MM.1S (cell line): ENCODE measurements around the gene QSOX1.

Experiments used
- DNase-seq: peaks from one replicate; pipeline ENCODE4 v3.0.0-alpha.2; 2015
- H2AFZ ChIP-seq: fragments of 300-600 bp; sonication (generic); 2 replicates; pipeline ENCODE4 v1.6.0; 2016; ENCODE audit warnings: antibody characterized with exemption, low read length
- H3F3A ChIP-seq: fragments of 300-600 bp; sonication (generic); 2 replicates; pipeline ENCODE4 v1.6.1; 2016; ENCODE audit warnings: mild to moderate bottlenecking, antibody characterized with exemption, low read length, moderate library complexity, mixed read lengths; ENCODE audit not compliant: insufficient read depth
- H3K27ac ChIP-seq: fragments of 300-600 bp; sonication (generic); 2 replicates; pipeline ENCODE4 v1.5.1; 2016; ENCODE audit warnings: mild to moderate bottlenecking, low read length
- H3K27me3 ChIP-seq: fragments of 300-600 bp; sonication (generic); replicated peaks from 2 replicates; pipeline ENCODE4 v1.6.0; 2016; ENCODE audit warnings: low read length; ENCODE audit not compliant: insufficient read depth
- H3K36me3 ChIP-seq: fragments of 300-600 bp; sonication (generic); replicated peaks from 2 replicates; pipeline ENCODE4 v1.6.1; 2016; ENCODE audit warnings: mild to moderate bottlenecking, low read length, mixed read lengths; ENCODE audit not compliant: insufficient read depth
- H3K4me1 ChIP-seq: fragments of 300-600 bp; sonication (generic); 2 replicates; pipeline ENCODE4 v1.6.1; 2016; ENCODE audit warnings: low read length, mixed read lengths
- H3K4me2 ChIP-seq: fragments of 300-600 bp; sonication (generic); 2 replicates; pipeline ENCODE4 v1.6.0; 2016; ENCODE audit warnings: low read depth, low read length
- H3K4me3 ChIP-seq: fragments of 300-600 bp; sonication (generic); 2 replicates; pipeline ENCODE4 v1.5.1; 2016; ENCODE audit warnings: low read length, mixed read lengths
- H3K79me2 ChIP-seq: fragments of 300-600 bp; sonication (generic); 2 replicates; pipeline ENCODE4 v1.6.1; 2016; ENCODE audit warnings: mixed run types, low read length, mixed read lengths
- H3K9ac ChIP-seq: fragments of 300-600 bp; sonication (generic); 2 replicates; pipeline ENCODE4 v1.6.1; 2016; ENCODE audit warnings: low read length, mixed read lengths
- H3K9me2 ChIP-seq: fragments of 300-600 bp; sonication (generic); replicated peaks from 2 replicates; pipeline ENCODE4 v1.6.1; 2016; ENCODE audit warnings: mild to moderate bottlenecking, low read length, mixed read lengths; ENCODE audit not compliant: insufficient read depth
- H3K9me3 ChIP-seq: fragments of 300-600 bp; sonication (generic); replicated peaks from 2 replicates; pipeline ENCODE4 v1.6.1; 2016; ENCODE audit warnings: mild to moderate bottlenecking, low read length, mixed read lengths; ENCODE audit not compliant: insufficient read depth
- H4K20me1 ChIP-seq: fragments of 300-600 bp; sonication (generic); 2 replicates; pipeline ENCODE4 v1.6.1; 2016; ENCODE audit warnings: mild to moderate bottlenecking, low read length, moderate library complexity, mixed read lengths; ENCODE audit not compliant: insufficient read depth
- CTCF ChIP-seq: fragments of 300-600 bp; sonication (generic); IDR thresholded peaks from 2 replicates; pipeline ENCODE4 v1.5.1; 2016; ENCODE audit warnings: antibody characterized with exemption, low read length, mixed read lengths
- EZH2 ChIP-seq: fragments of 300-600 bp; sonication (generic); optimal IDR thresholded peaks from 2 replicates; pipeline ENCODE3; 2017; ENCODE audit warnings: low read depth, mild to moderate bottlenecking, antibody characterized with exemption, low read length, mixed read lengths
- EZH2phosphoT487 ChIP-seq: fragments of 300-600 bp; sonication (generic); IDR thresholded peaks from 2 replicates; pipeline ENCODE4 v1.6.1; 2018; ENCODE audit warnings: antibody characterized with exemption, low read length

The QSOX1 gene

GRCh38 chr1:180218806-180219765 lies 64.4 kb downstream of the QSOX1 start:
- Histone ChIP-seq H3K4me2 (no peak overlapping the region), H3F3A (peaks cover 5% of the 10 kb centered on the region), H4K20me1 (no peaks in the 10 kb centered on the region), H3K79me2 (no peaks in the 10 kb centered on the region), H3K36me3 (no peaks in the 10 kb centered on the region), H3K27ac (no peak overlapping the region), H3K9me3 (no peaks in the 10 kb centered on the region), H3K4me1 (peaks cover 10% of the 10 kb centered on the region), H3K4me3 (no peak overlapping the region), H3K9ac (no peak overlapping the region), H3K9me2 (no peaks in the 10 kb centered on the region), H2AFZ (no peak overlapping the region), H3K27me3 (no peaks in the 10 kb centered on the region)
- TF ChIP-seq CTCF (no peak), EZH2phosphoT487 (no peak), EZH2 (no peak)
- DNase-seq: no peak

- no peak for DNase-seq
- no peaks in the 10 kb centered on the region for H3K9me2 ChIP-seq
- 0 out of 2 replicates have a peak, but pooled peaks cover 3% of the 10 kb centered on the region for H3F3A ChIP-seq
- no peak overlapping the region for H2AFZ ChIP-seq
- H3K27ac ChIP-seq: no peak overlapping the region
- no peaks in the 10 kb centered on the region for H3K79me2 ChIP-seq
- no peak for TF ChIP-seq EZH2phosphoT487
- TF ChIP-seq CTCF: no peak
- TF ChIP-seq EZH2: no peak
- no peaks in the 10 kb centered on the region for H4K20me1 ChIP-seq
- H3K9ac ChIP-seq: no peak overlapping the region
- H3K9me3 ChIP-seq: no peaks in the 10 kb centered on the region
- no peaks in the 10 kb centered on the region for H3K27me3 ChIP-seq
- no peak overlapping the region for H3K4me3 ChIP-seq
- no peaks in the 10 kb centered on the region for H3K36me3 ChIP-seq
- peaks cover 8% of the 10 kb centered on the region; the same call in 1 of the 2 replicates for H3K4me1 ChIP-seq
- no peak overlapping the region for H3K4me2 ChIP-seq
Measured at GRCh38 chr1:180219776-180220175, 65.1 kb downstream of the QSOX1 start.

GRCh38 chr1:180221462-180221861 lies 66.8 kb downstream of the QSOX1 start:
- H3K4me2 ChIP-seq: no peak overlapping the region
- TF ChIP-seq EZH2phosphoT487: no peak
- no peak for TF ChIP-seq CTCF
- TF ChIP-seq EZH2: no peak
- H3K27me3 ChIP-seq: no peaks in the 10 kb centered on the region
- no peak overlapping the region for H3K4me3 ChIP-seq
- no peak for DNase-seq
- H3K4me1 ChIP-seq: 0 out of 2 replicates have a peak, but pooled peaks cover 4% of the 10 kb centered on the region
- H2AFZ ChIP-seq: no peak overlapping the region
- H4K20me1 ChIP-seq: no peaks in the 10 kb centered on the region
- H3F3A ChIP-seq: no peaks in the 10 kb centered on the region
- no peaks in the 10 kb centered on the region for H3K9me2 ChIP-seq
- H3K9ac ChIP-seq: no peak overlapping the region
- H3K9me3 ChIP-seq: no peaks in the 10 kb centered on the region
- H3K79me2 ChIP-seq: no peaks in the 10 kb centered on the region
- H3K36me3 ChIP-seq: no peaks in the 10 kb centered on the region
- no peak overlapping the region for H3K27ac ChIP-seq
